Right lung (tissue), 5 donors: ENCODE data around the gene SFMBT2. TPM values are rescaled to one million over a fixed set of nuclear protein-coding genes. Genes with fewer than 3 reads are reported as not detected.
A peak's percentile ranks its signal among the peaks of the same experiment; 100 is the strongest.

Experiments used
- DNase-seq, 2 donors: peaks; one replicate each; pipeline ENCODE4 v3.0.0-alpha.2; 2013
- polyA plus RNA-seq, 5 donors: library from polyadenylated mRNA; unstranded; fragments of 120-200 nt; gene quantifications; one replicate each; pipeline versions ENCODE4 v1.2.1 to v1.2.3, GENCODE V29; 2013; ENCODE audit warnings: inconsistent platforms in 1 of 5, low replicate concordance in 1 of 5; ENCODE audit not compliant: insufficient read length in 5 of 5, insufficient read depth in 1 of 5

Gene SFMBT2
- polyA plus RNA-seq, 5 donors: 3.8 to 5.4 (median 4.4) TPM

DNA sequence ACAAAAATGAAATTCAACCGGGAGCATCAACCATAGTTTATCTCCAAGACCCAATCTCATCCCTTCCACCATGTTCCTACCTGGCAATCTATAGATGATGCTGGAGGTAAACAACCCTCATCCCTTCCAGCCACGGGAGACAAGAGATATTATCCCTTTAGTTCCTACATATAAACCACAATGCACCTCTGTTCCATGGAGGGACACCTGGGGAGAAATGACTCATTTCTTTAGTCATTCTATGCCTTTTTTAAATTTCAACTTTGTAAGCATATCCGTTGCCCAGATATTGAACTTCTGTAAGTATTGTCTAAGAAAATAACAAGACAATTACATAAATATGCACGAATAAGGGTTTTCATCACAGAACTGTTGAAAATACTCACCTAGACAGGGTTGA is 15.5 kb upstream of the SFMBT2 start:
- no peak for DNase-seq

- DNase-seq: no peak
Observed at GRCh38 chr10:7425691-7426090, 14.9 kb upstream of the SFMBT2 start.

GRCh38 chr10:7424919-7425318 is 14.1 kb upstream of the SFMBT2 start:
- DNase-seq: no peak

- DNase-seq: no peak
Observed at GRCh38 chr10:7424315-7424714, 13.5 kb upstream of the SFMBT2 start.

- DNase-seq: no peak
Observed at GRCh38 chr10:7423521-7423920, 12.7 kb upstream of the SFMBT2 start.

DNA sequence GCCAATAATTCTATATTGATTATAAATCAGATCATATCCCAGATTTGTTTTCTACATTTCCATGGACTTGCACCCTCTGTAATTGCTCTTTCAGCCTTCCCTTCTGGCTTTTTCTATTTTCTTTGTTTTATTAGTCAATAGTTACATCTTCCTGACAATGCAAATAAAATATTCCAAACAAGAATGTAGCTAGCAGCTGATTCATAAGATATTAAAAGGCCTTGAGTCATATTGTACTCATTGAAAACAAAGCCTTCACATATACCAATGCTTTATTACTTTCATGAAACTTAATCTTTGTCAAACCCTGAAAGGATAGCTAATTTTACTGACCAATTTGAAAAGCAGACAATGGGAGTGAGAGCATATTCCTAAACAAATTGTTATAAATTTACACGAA is 10.7 kb upstream of the SFMBT2 start:
- no peak for DNase-seq

GRCh38 chr10:7419998-7420397 is 9.2 kb upstream of the SFMBT2 start:
- DNase-seq: no peak

GRCh38 chr10:7417807-7418206 is 7.0 kb upstream of the SFMBT2 start:
- DNase-seq: no peak

- peak; percentile 10 to 28 for DNase-seq
Observed at GRCh38 chr10:7417103-7417623, 6.3 kb upstream of the SFMBT2 start.

DNA sequence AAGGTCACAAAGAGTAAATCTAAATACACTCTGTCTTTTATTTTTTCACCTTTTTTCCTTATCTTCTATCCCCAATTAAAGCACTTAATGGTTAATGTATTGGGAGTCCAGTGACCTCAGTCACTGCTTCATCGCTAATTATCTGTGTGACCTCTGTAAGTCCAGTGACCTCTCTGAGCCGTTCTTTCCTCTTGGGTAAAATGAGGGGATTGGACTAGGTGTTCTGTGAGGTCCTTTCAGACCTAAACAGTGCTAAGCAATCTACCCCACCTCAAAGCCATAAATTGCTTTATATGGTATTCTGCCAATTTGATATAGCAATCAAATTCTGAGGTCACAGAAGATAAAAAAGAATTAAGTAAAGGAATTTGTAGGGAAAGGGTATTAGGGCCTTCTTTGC is 3.9 kb upstream of the SFMBT2 start:
- DNase-seq: no peak

GRCh38 chr10:7412928-7413282 is 2.1 kb upstream of the SFMBT2 start:
- DNase-seq: no peak

DNA sequence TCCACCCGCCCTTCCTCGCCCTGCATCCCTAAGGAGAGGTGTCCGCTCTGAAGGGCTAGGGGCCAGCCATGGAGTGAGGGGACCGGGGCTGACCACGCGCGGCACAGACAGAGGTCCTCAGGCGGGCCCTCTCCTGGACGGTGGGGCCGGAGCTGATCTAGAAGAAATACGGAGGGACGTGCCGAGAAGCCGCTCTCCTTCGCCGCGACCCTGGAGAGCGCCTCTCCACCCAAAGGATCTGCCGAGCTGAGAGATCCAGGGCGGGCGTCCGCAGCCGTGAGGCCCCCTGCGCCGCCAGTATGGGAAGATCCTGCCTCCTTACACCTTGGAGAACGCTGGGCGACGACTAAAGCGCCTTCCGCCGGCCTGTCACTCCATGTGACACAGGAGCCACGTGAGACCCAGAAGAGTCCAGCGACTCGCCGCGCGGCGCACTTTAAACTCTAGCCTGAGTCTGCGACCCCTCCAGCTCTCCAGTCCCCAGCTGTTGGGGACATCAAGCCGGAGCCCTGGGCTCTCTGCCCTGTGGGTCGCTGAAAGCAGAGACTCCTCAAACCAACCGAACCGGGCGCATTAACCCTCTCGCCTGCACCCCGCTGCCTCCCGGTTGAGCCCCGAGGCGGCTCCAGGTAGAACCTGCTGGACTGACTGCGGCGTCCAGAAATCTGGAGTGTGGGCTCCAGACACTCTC is 1.5 kb upstream of the SFMBT2 start:
- peak; percentile 31 to 36 for DNase-seq

DNA sequence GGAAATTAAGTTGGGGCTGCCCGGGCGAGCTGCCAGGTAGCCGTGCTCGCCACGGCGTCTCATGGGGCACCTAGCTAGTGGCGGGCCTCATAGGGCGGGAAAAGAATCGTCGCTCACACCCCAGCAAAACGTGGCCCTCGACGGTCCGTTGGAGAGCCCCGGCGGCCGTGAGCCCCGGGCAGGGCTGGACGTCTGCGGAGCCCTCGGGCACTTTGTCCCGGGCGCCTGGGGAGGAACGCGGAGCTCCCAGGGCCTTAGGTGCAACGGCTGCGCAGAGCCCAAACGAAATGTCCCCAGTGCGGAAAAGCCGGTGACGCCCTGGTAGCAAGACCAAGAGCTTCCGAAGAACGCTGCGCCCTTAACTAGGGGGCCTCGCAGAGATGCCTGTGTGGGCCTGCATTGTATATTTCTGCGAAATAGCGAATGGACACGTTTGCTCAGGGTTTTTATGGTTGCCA is 866 bp upstream of the SFMBT2 start:
- DNase-seq: peak in 1 of 2 donors; percentile 7

- DNase-seq: peak in 1 of 2 donors; percentile 15
Observed at GRCh38 chr10:7410301-7410861, 453 bp downstream of the SFMBT2 start.

GRCh38 chr10:7409732-7410168 is 1.1 kb downstream of the SFMBT2 start:
- peak in 1 of 2 donors; percentile 5 for DNase-seq

DNA sequence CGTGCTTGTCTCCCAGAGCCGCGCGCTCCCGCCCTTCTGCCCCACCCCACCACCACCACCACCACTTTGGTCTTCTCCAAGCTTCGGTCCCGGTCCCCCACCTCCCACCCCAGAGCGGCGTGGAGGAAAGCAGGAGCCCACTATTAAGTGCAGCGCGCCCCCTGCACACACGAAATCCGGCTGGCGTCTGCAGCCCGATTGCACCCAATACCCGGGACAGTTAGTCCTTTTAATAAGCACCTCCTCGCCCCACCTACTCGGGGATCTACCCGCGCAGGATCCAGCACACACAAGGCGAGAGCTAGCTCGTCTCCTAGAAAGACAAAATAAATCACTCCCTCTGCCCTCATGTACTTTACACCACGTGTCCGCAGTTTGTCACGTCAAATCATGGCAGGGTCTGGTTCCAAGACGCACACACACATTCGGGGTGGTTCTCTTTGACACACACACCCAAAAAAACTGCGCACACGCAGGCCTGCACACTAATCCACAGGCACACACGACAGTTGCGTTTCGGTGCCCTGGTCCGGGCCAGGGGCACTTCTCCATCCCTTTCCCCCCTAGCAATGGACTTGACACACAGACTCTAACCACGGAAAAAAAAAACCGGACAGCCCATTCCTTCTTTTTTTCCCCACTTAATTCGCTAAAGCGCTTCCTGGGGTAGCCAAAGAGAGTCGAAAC is 1.6 kb downstream of the SFMBT2 start:
- peak in 1 of 2 donors; percentile 23 for DNase-seq

DNA sequence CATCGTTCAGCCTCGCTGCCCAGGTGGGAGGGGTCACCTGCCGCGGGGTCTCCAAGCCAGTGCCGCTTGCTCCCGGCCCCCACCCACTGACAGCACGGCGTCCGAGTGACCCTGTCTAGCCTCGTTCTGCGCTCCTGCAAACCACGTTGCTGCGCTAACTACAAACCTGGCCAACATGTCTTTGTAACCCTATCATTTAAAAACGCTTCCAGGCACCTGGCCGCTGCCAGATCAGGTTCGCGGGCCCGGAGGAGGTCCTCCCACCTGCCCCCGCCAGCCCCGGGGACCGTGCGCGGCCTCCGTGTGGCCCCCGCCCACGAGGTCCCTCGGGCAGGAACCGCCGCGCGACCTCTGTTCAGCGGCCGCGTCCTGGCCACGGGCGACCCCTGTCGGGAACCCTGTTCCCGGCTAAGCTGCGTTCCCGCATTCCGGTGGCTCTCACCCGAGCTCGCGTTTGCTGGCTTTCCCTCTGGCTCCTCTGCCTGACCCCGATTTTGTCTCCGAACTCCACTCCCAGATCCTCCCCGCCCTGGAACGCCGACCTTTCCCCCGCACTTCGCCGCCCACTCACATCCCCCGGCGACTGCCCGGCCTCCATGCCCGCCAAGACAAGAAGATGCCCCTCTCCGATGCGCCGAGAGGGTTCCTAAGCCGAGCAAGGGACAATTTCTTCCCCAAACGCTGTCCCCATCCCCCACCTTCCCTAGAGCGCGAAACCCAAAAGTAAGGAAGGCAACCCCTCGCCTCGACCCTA is 2.4 kb downstream of the SFMBT2 start:
- DNase-seq: peak; percentile 69 to 72

- DNase-seq: peak; percentile 68 to 73
Observed at GRCh38 chr10:7407368-7408290, 3.2 kb downstream of the SFMBT2 start.

DNA sequence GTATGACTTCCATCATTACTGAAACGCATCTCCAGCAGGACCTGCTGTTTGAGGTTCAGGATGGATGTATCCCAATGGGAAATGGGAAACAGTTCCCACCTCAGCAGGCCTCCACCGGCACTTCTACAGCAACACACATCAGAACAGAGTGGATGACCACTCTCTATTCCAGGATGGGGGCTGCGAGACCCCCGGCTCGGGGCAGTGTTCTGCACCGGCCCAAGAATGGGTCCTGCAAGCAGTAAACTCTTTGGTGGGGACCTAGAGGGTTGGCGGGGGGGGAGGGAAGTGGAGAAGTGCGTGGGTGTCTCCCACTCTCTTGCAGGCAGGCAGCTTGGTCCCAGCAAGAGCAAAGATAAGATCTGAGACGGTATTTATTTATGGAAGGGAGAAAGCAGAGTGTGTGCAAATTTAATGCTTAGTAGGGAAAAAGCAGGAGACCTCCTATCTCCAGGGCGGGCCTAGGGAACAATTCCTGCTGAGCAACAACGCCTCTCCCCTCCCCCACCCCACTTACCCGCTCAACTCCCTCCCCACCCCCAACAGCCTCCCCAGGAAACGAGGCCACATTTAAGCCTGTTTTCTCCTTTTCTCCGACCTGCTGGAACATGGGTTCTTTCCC is 4.0 kb downstream of the SFMBT2 start:
- DNase-seq: no peak

DNA sequence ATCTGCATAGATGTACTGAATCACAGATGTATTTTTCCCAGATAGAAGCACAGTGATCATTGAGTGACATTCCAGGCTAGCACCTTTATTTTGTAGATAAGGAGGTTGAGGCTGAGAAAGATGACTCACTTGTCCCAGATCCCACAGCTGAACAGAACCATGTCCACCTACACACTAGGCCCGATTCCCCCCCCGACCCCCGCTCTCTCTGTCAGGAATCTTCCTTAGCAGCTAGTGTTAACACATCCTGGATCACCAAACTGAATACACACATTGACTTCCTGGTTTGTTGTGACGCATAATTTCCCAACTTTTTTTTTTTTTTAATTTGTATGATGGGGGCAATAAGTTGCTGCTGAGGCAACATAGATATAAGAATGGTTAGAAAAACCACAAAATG is 5.2 kb downstream of the SFMBT2 start:
- DNase-seq: no peak

GRCh38 chr10:7403620-7404019 is 7.2 kb downstream of the SFMBT2 start:
- no peak for DNase-seq
